ENCODE results near the gene CAMK1D.

CAMK1D gene

DNA sequence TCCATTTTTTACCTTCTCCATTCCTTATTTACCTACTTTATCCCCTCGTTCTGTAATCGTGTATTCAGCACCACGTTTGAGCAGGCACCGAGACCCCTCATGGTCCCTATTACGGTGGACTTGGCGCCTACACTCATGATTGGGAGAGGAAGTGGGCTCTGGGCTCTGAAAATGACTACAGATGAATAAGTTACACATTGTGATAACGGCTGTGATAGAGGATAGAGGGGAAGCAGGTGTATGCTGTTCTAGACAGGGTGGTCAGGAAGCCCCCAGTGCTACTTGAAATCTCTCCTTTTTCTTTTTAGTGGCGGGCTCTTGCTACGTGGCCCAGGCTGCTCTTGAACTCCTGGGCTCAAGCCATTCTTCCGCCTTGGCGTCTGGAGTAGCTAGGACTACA lies 59.8 kb downstream of the CAMK1D start:
- peak; percentile 76 for ATAC-seq (ENCODE audit: insufficient read depth, low read depth)
- H3K27ac ChIP-seq (ENCODE audit: low read length), result peak overlapping the region; percentile 37; the same call in 1 of the 2 replicates
- no peak overlapping the region for H3K4me2 ChIP-seq (ENCODE audit: insufficient read depth, low read length)
- H3K9ac ChIP-seq (ENCODE audit: low read depth, low read length), result no peak overlapping the region
- H3K9me3 ChIP-seq (ENCODE audit: insufficient read depth, low read length, severe bottlenecking), result no peaks in the 10 kb centered on the region
- no peaks in the 10 kb centered on the region for H4K20me1 ChIP-seq (ENCODE audit: insufficient read depth, low read length)
- DNase-seq, result peak; percentile 55
- TF ChIP-seq, protein P1, sequence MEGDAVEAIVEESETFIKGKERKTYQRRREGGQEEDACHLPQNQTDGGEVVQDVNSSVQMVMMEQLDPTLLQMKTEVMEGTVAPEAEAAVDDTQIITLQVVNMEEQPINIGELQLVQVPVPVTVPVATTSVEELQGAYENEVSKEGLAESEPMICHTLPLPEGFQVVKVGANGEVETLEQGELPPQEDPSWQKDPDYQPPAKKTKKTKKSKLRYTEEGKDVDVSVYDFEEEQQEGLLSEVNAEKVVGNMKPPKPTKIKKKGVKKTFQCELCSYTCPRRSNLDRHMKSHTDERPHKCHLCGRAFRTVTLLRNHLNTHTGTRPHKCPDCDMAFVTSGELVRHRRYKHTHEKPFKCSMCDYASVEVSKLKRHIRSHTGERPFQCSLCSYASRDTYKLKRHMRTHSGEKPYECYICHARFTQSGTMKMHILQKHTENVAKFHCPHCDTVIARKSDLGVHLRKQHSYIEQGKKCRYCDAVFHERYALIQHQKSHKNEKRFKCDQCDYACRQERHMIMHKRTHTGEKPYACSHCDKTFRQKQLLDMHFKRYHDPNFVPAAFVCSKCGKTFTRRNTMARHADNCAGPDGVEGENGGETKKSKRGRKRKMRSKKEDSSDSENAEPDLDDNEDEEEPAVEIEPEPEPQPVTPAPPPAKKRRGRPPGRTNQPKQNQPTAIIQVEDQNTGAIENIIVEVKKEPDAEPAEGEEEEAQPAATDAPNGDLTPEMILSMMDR (IDR thresholded peaks at IDR 0.05; ENCODE audit: borderline replicate concordance, extremely low read depth, low read length, poor library complexity, severe bottlenecking), result no peak
- TF ChIP-seq EZH2 (IDR thresholded peaks at IDR 0.05; ENCODE audit: borderline replicate concordance, low read depth, low read length, severe bottlenecking), result no peak
- no peaks in the 10 kb centered on the region for H3K27me3 ChIP-seq (ENCODE audit: insufficient read depth, low read length, poor library complexity)
- H3K4me1 ChIP-seq (ENCODE audit: insufficient read depth, low read length), result peaks cover 44% of the 10 kb centered on the region
- H3K36me3 ChIP-seq (ENCODE audit: insufficient read depth, low read length), result no peaks in the 10 kb centered on the region
- H3K79me2 ChIP-seq (ENCODE audit: insufficient read depth, low read length), result no peaks in the 10 kb centered on the region
- no peak overlapping the region for H3K4me3 ChIP-seq (ENCODE audit: low read depth in 1 of 2, low read length in 2 of 2)
- no peak overlapping the region for H2AFZ ChIP-seq (ENCODE audit: low read depth, low read length)

DNA sequence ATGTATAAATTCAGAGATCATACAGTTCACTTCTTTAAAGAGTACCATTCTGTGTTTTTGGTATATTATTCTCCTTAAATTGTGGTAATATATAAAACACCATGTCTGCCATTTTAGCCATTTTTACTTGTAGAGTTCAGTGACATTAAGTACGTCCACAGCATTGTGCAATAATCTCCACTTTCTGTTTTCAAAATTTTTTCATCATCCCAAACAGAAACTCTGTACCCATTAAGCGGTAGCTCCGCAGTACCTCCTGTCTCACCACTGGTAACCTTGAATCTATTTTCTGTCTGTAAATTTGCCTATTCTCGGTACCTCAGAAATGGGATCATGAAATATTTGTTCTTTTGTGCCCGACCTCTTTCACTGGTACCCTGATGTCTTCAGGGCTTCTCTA lies 60.3 kb downstream of the CAMK1D start:
- Histone ChIP-seq H4K20me1 (ENCODE audit: insufficient read depth, low read length) (no peaks in the 10 kb centered on the region), H3K9ac (ENCODE audit: low read depth, low read length) (no peak overlapping the region), H2AFZ (ENCODE audit: low read depth, low read length) (no peak overlapping the region), H3K4me1 (ENCODE audit: insufficient read depth, low read length) (peaks cover 44% of the 10 kb centered on the region), H3K36me3 (ENCODE audit: insufficient read depth, low read length) (no peaks in the 10 kb centered on the region), H3K27ac (ENCODE audit: low read length) (no peak overlapping the region; the same call in 1 of the 2 replicates), H3K79me2 (ENCODE audit: insufficient read depth, low read length) (no peaks in the 10 kb centered on the region), H3K9me3 (ENCODE audit: insufficient read depth, low read length, severe bottlenecking) (no peaks in the 10 kb centered on the region), H3K4me3 (ENCODE audit: low read depth in 1 of 2, low read length in 2 of 2) (no peak overlapping the region), H3K4me2 (ENCODE audit: insufficient read depth, low read length) (no peak overlapping the region), H3K27me3 (ENCODE audit: insufficient read depth, low read length, poor library complexity) (no peaks in the 10 kb centered on the region)
- no peak for TF ChIP-seq EZH2 (IDR thresholded peaks at IDR 0.05; ENCODE audit: borderline replicate concordance, low read depth, low read length, severe bottlenecking)
- TF ChIP-seq, protein P1 (IDR thresholded peaks at IDR 0.05; ENCODE audit: borderline replicate concordance, extremely low read depth, low read length, poor library complexity, severe bottlenecking), result no peak
- ATAC-seq (ENCODE audit: insufficient read depth, low read depth) (no peak), DNase-seq (no peak)

DNA sequence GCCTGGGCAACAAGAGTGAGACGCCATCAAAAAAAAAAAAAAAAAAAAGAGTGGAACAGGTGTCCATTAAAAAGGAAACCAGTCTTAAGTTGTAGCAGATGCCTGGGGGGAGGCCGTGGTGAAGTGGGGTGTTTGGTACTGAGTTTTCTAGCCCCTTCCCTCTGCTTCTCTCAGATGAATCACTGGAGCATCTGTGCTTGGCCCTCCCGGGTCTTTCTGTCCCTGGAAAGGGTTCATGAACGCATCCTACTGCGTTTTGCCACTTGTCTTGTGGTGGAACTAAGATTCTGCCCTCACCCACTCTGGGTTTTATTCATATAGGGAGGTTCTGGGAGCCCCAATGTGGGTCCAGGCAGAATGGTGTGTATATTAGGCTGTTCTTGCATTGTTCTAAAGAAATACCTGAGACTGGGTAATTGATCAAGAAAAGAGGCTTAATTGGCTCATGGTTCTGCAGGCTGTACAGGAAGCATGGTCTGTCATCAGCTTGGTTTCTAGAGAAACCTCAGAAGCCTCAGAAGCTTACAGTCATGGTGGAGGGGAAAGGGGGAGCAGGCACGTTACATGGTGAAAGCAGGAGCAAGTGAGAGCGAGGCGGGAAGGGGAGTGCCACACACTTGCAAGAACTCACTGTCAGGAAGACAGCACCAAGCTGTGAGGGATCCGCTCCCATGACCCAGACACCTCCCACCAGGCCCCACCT lies 63.5 kb downstream of the CAMK1D start:
- Histone ChIP-seq H3K9ac (ENCODE audit: low read depth, low read length) (no peak overlapping the region), H3K27ac (ENCODE audit: low read length) (no peak overlapping the region), H3K4me2 (ENCODE audit: insufficient read depth, low read length) (no peak overlapping the region), H3K4me1 (ENCODE audit: insufficient read depth, low read length) (peaks cover 44% of the 10 kb centered on the region), H4K20me1 (ENCODE audit: insufficient read depth, low read length) (0 out of 2 replicates have a peak, but pooled peaks cover 3% of the 10 kb centered on the region), H3K9me3 (ENCODE audit: insufficient read depth, low read length, severe bottlenecking) (no peaks in the 10 kb centered on the region), H3K27me3 (ENCODE audit: insufficient read depth, low read length, poor library complexity) (no peaks in the 10 kb centered on the region), H2AFZ (ENCODE audit: low read depth, low read length) (no peak overlapping the region), H3K36me3 (ENCODE audit: insufficient read depth, low read length) (no peaks in the 10 kb centered on the region), H3K4me3 (ENCODE audit: low read depth in 1 of 2, low read length in 2 of 2) (no peak overlapping the region), H3K79me2 (ENCODE audit: insufficient read depth, low read length) (no peaks in the 10 kb centered on the region)
- DNase-seq (peak; percentile 52), ATAC-seq (ENCODE audit: insufficient read depth, low read depth) (peak; percentile 71)
- TF ChIP-seq EZH2 (IDR thresholded peaks at IDR 0.05; ENCODE audit: borderline replicate concordance, low read depth, low read length, severe bottlenecking), result no peak
- TF ChIP-seq, protein P1 (IDR thresholded peaks at IDR 0.05; ENCODE audit: borderline replicate concordance, extremely low read depth, low read length, poor library complexity, severe bottlenecking), result no peak

Data from DND-41 (cell line).